ENCODE measurements around the gene PPP4R4.

PPP4R4 gene

DNA sequence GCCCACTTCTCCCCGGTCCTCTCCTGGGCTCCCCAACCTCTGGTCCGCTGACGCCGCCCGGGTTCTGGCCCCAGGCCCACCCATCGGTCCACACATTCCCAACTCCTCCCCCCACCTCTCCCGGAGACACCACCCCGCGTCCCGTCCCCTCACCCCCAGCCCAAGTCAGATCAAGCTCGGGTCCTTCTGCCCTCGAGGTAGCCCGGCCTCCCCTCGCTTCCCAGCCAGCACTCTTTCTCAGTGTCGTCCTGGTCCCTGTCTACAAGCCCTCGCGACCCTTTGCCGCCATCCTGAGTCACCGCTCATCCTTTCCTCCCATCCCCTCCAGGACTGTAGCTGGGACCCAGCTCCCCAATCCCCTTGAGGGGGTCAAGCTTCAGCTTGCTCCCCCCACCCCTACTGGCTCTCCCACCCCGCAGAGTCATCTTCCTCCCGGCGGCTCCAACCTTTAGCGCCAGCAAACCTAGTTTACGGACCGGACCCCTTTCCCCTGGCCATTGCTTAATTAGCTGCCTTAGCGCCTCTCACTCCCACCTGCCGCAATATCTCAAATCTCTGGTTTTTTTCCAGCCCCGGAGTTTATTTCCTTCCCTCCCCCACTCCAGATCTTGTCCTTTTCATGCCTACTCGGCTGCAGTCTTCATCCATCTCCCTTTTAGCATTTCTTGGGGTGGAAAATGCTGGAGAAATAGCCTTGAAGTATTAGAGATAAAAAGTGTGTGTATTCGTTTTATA, 1.1 kb downstream of the PPP4R4 start:
- TF ChIP-seq EZH2 (IDR thresholded peaks at IDR 0.05; ENCODE audit: borderline replicate concordance, low read length): no peak
- TF ChIP-seq, protein P1, sequence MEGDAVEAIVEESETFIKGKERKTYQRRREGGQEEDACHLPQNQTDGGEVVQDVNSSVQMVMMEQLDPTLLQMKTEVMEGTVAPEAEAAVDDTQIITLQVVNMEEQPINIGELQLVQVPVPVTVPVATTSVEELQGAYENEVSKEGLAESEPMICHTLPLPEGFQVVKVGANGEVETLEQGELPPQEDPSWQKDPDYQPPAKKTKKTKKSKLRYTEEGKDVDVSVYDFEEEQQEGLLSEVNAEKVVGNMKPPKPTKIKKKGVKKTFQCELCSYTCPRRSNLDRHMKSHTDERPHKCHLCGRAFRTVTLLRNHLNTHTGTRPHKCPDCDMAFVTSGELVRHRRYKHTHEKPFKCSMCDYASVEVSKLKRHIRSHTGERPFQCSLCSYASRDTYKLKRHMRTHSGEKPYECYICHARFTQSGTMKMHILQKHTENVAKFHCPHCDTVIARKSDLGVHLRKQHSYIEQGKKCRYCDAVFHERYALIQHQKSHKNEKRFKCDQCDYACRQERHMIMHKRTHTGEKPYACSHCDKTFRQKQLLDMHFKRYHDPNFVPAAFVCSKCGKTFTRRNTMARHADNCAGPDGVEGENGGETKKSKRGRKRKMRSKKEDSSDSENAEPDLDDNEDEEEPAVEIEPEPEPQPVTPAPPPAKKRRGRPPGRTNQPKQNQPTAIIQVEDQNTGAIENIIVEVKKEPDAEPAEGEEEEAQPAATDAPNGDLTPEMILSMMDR (IDR thresholded peaks at IDR 0.05; ENCODE audit: low read length): no peak
- no peaks in the 10 kb centered on the region for H3K9me2 ChIP-seq (ENCODE audit: low read depth, low read length)
- H3K27ac ChIP-seq (ENCODE audit: low read depth, low read length, poor library complexity, severe bottlenecking): no peak overlapping the region
- H3K4me3 ChIP-seq (ENCODE audit: low read depth, low read length, poor library complexity, severe bottlenecking): peak overlapping the region; percentile 73
- H2AFZ ChIP-seq (ENCODE audit: low read length): no peak overlapping the region
- no peaks in the 10 kb centered on the region for H4K20me1 ChIP-seq (ENCODE audit: insufficient read depth, low read length)
- no peaks in the 10 kb centered on the region for H3F3A ChIP-seq (ENCODE audit: insufficient read depth, low read length)
- no peaks in the 10 kb centered on the region for H3K36me3 ChIP-seq (ENCODE audit: insufficient read depth, low read length)
- H3K79me2 ChIP-seq (ENCODE audit: insufficient read depth, low read length): no peaks in the 10 kb centered on the region
- H3K9me3 ChIP-seq (ENCODE audit: low read length): no peaks in the 10 kb centered on the region
- no peaks in the 10 kb centered on the region; the same call in 1 of the 2 replicates for H3K27me3 ChIP-seq (ENCODE audit: insufficient read depth, low read length)
- H3K4me1 ChIP-seq (ENCODE audit: insufficient read depth, low read length, severe bottlenecking): peaks cover 8% of the 10 kb centered on the region
- no peak overlapping the region for H3K4me2 ChIP-seq (ENCODE audit: low read length)
- no peak overlapping the region for H3K9ac ChIP-seq (ENCODE audit: low read length)

DNA sequence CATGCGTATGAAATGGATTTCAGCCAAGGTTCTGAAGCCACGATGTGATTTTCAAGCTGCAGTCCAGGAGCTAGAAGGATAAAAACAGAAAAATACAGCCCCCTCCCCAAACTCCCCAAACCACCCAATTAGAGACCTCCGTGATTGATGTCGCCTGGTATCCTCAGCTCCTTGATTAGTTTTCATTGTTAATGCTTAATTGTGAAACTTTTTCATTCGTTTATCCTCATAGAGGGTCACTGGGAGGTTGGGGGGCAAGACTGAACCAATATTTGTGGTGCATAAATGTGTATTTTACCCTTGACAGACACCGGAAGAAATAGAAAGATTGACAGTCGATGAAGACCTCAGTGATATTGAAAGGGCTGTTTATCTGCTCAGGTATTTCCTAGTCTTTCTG, 1.6 kb downstream of the PPP4R4 start:
- Histone ChIP-seq H3K9ac (ENCODE audit: low read length) (no peak overlapping the region), H3K9me3 (ENCODE audit: low read length) (no peaks in the 10 kb centered on the region), H3K4me3 (ENCODE audit: low read depth, low read length, poor library complexity, severe bottlenecking) (peak overlapping the region; percentile 73), H2AFZ (ENCODE audit: low read length) (no peak overlapping the region), H3K4me2 (ENCODE audit: low read length) (no peak overlapping the region), H3K36me3 (ENCODE audit: insufficient read depth, low read length) (no peaks in the 10 kb centered on the region), H3F3A (ENCODE audit: insufficient read depth, low read length) (no peaks in the 10 kb centered on the region), H3K27ac (ENCODE audit: low read depth, low read length, poor library complexity, severe bottlenecking) (no peak overlapping the region), H3K27me3 (ENCODE audit: insufficient read depth, low read length) (no peaks in the 10 kb centered on the region; the same call in 1 of the 2 replicates), H3K9me2 (ENCODE audit: low read depth, low read length) (no peaks in the 10 kb centered on the region), H3K79me2 (ENCODE audit: insufficient read depth, low read length) (no peaks in the 10 kb centered on the region), H3K4me1 (ENCODE audit: insufficient read depth, low read length, severe bottlenecking) (peaks cover 8% of the 10 kb centered on the region), H4K20me1 (ENCODE audit: insufficient read depth, low read length) (no peaks in the 10 kb centered on the region)
- TF ChIP-seq, protein P1 (IDR thresholded peaks at IDR 0.05; ENCODE audit: low read length): no peak
- TF ChIP-seq EZH2 (IDR thresholded peaks at IDR 0.05; ENCODE audit: borderline replicate concordance, low read length): no peak

DNA sequence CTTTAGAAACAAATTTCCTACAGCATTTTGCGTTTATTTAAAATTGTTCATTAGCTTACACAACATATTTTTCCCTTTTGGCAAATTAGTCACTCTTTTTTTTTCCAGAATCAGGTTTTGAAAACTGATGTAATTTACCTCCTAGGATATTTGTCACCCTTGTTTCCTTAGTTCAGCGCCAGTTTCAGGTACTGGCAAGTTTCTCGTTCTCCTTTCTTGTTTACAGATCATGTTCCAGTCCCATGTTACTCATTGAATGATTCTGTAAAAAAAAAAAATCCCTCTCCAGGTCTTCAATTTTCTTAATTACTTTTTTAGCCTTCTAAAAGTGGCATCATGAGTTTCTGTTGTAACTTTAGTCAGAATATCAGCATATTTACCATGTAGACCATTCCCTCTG, 2.7 kb downstream of the PPP4R4 start:
- Histone ChIP-seq H3K4me3 (ENCODE audit: low read depth, low read length, poor library complexity, severe bottlenecking) (no peak overlapping the region), H3K9ac (ENCODE audit: low read length) (no peak overlapping the region), H4K20me1 (ENCODE audit: insufficient read depth, low read length) (no peaks in the 10 kb centered on the region), H3K9me3 (ENCODE audit: low read length) (no peaks in the 10 kb centered on the region), H3K79me2 (ENCODE audit: insufficient read depth, low read length) (no peaks in the 10 kb centered on the region), H3K4me1 (ENCODE audit: insufficient read depth, low read length, severe bottlenecking) (peaks cover 8% of the 10 kb centered on the region), H3K27ac (ENCODE audit: low read depth, low read length, poor library complexity, severe bottlenecking) (no peak overlapping the region), H3F3A (ENCODE audit: insufficient read depth, low read length) (no peaks in the 10 kb centered on the region), H3K4me2 (ENCODE audit: low read length) (no peak overlapping the region), H3K27me3 (ENCODE audit: insufficient read depth, low read length) (no peaks in the 10 kb centered on the region; the same call in 1 of the 2 replicates), H2AFZ (ENCODE audit: low read length) (no peak overlapping the region), H3K36me3 (ENCODE audit: insufficient read depth, low read length) (no peaks in the 10 kb centered on the region), H3K9me2 (ENCODE audit: low read depth, low read length) (no peaks in the 10 kb centered on the region)
- no peak for TF ChIP-seq EZH2 (IDR thresholded peaks at IDR 0.05; ENCODE audit: borderline replicate concordance, low read length)
- TF ChIP-seq, protein P1 (IDR thresholded peaks at IDR 0.05; ENCODE audit: low read length): no peak

Measured in OCI-LY1 (cell line).